T-helper 1 cell treated with Interleukin-12 subunit alpha and Interleukin-12 subunit beta and Interleukin-4 antibody, amounts not matched to agents 30 μg/mL and 1 μg/mL, for 36 hours (primary cell): ENCODE results near the gene PCDH15.
"Not testable (repeated sequence)": the region's sequence is repeated elsewhere in the genome, so short reads cannot be mapped to it uniquely, and the experiment has no call there.

Source experiments
- H3K27ac Mint-ChIP-seq: one replicate; pipeline ENCODE4 v1.8.0; 2021; ENCODE audit warnings: mild to moderate bottlenecking, mixed read lengths
- H3K27me3 Mint-ChIP-seq: one replicate; pipeline ENCODE4 v1.8.0; 2021; ENCODE audit warnings: low read depth, mixed read lengths
- H3K36me3 Mint-ChIP-seq: one replicate; pipeline ENCODE4 v1.8.0; 2021; ENCODE audit warnings: low read depth, mixed read lengths
- H3K4me1 Mint-ChIP-seq: one replicate; pipeline ENCODE4 v1.8.0; 2021; ENCODE audit warnings: low read depth, mixed read lengths
- H3K4me3 Mint-ChIP-seq: one replicate; pipeline ENCODE4 v1.8.0; 2021; ENCODE audit warnings: mild to moderate bottlenecking, moderate library complexity, mixed read lengths
- H3K9me3 Mint-ChIP-seq: one replicate; pipeline ENCODE4 v1.8.0; 2021; ENCODE audit warnings: mixed read lengths

Gene PCDH15

DNA sequence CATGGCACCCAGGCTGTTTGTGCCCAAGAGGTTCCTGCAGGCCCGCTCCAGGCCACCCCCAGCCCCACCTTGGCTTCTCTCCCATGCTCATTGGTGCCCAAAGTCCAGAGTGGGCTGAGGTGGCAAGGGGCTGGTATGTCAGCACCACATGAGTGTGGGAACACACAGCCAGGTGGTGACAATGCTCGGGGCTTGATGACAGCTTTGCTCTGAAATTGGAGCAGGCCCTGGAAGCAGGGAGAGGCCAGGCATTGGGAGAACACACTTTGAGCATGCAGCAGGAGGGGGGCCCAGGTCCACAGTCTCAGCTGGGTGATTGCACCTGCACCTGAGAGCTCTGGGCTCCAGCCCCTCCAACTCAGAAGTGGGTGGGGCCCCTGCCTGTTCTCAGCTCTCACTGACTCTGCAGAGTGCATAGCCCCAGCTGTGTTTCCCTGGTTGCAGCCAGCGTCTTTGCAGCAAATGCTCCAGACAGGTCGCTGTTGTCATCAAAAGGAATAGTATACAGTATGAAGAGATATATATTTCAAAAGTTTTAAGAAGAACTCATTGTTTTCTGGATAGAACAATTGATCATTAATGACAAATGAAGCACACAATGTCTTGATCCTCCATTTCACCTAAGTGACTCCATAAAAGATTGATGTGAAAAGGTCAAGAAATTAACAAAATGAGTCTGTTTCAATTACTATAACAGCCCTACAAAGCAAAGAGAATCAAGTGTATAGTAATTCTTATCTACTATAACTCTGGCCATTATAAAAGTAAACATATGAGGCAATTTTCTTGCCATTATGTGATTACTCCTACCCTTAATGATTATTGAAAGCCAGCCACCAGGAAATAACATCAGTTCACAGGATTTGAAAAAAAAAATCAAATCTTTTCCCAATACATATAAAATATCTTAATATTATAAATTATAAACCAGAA, 848.1 kb downstream of the PCDH15 start:
- no peak overlapping the region for H3K27ac Mint-ChIP-seq
- H3K4me3 Mint-ChIP-seq, result no peak overlapping the region
- no peaks in the 10 kb centered on the region for H3K4me1 Mint-ChIP-seq
- H3K27me3 Mint-ChIP-seq, result no peaks in the 10 kb centered on the region
- H3K9me3 Mint-ChIP-seq, result peaks cover 9% of the 10 kb centered on the region
- H3K36me3 Mint-ChIP-seq, result no peaks in the 10 kb centered on the region

- Mint-ChIP-seq H3K27me3 (no peaks in the 10 kb centered on the region), H3K4me3 (no peak overlapping the region), H3K9me3 (peaks cover 7% of the 10 kb centered on the region), H3K4me1 (no peaks in the 10 kb centered on the region), H3K36me3 (no peaks in the 10 kb centered on the region), H3K27ac (no peak overlapping the region)
Measured at GRCh38 chr10:53939654-53940053, 861.4 kb downstream of the PCDH15 start.

- Mint-ChIP-seq H3K27ac (no peak overlapping the region), H3K9me3 (peaks cover 7% of the 10 kb centered on the region), H3K4me1 (no peaks in the 10 kb centered on the region), H3K36me3 (no peaks in the 10 kb centered on the region), H3K4me3 (no peak overlapping the region), H3K27me3 (no peaks in the 10 kb centered on the region)
Measured at GRCh38 chr10:53930648-53931047, 870.4 kb downstream of the PCDH15 start.

DNA sequence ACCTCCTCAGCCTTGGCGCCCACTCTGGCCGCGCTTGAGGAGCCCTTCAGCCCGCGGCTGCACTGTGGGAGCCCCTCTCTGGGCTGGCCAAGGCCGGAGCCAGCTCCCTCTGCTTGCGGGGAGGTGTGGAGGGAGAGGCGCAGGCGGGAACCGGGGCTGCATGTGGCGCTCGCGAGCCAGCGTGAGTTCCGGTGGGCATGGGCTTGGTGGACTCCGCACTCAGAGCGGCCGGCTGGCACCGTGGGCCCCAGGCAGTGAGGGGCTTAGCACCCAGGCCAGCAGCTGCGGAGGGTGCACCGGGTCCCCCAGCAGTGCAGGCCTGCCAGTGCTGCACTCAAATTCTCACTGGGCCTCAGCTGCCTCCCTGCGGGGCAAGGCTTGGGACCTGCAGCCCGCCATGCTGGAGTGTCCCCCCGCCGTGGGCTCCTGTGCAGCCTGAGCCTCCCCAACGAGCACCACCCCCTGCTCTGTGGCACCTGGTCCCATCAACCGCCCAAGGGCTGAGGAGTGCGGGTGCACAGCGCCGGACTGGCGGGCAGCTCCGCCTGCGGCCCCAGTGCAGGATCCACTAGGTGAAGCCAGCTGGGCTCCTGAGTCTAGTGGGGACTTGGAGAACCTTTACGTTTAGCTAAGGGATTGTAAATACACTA, 876.9 kb downstream of the PCDH15 start:
- H3K27ac Mint-ChIP-seq, H3K4me1 Mint-ChIP-seq, H3K4me3 Mint-ChIP-seq, H3K27me3 Mint-ChIP-seq, H3K36me3 Mint-ChIP-seq: not testable (repeated sequence)
- peaks cover 11% of the 10 kb centered on the region for H3K9me3 Mint-ChIP-seq

- Mint-ChIP-seq H3K9me3 (peaks cover 7% of the 10 kb centered on the region), H3K4me3 (no peak overlapping the region), H3K27me3 (no peaks in the 10 kb centered on the region), H3K36me3 (no peaks in the 10 kb centered on the region), H3K27ac (no peak overlapping the region), H3K4me1 (no peaks in the 10 kb centered on the region)
Measured at GRCh38 chr10:53918755-53919154, 882.3 kb downstream of the PCDH15 start.

DNA sequence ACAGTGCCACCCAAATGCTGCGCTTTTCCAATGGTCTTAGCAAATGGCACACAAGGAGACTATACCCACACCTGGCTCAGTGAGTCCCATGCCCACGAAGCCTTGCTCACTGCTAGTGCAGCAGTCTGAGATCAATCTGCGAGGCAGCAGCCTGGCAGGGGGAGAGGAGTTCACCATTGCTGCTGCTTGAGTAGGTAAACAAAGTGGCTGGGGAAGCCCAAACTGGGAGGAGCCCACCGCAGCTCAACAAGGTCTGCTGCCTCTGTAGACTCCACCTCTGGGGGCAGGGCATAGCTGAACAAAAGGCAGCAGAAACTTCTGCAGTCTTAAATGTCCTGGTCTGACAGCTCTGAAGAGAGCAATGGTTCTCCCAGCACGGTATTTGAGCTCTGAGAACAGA, 891.2 kb downstream of the PCDH15 start:
- no peaks in the 10 kb centered on the region for H3K27me3 Mint-ChIP-seq
- H3K9me3 Mint-ChIP-seq, result peaks cover 21% of the 10 kb centered on the region
- no peaks in the 10 kb centered on the region for H3K4me1 Mint-ChIP-seq
- no peaks in the 10 kb centered on the region for H3K36me3 Mint-ChIP-seq
- H3K27ac Mint-ChIP-seq, result no peak overlapping the region
- H3K4me3 Mint-ChIP-seq, result no peak overlapping the region

GRCh38 chr10:53904506-53905241, 896.4 kb downstream of the PCDH15 start:
- Mint-ChIP-seq H3K27ac (no peak overlapping the region), H3K4me1 (no peaks in the 10 kb centered on the region), H3K36me3 (no peaks in the 10 kb centered on the region), H3K9me3 (peaks cover 9% of the 10 kb centered on the region), H3K4me3 (no peak overlapping the region), H3K27me3 (no peaks in the 10 kb centered on the region)

GRCh38 chr10:53903756-53904155, 897.3 kb downstream of the PCDH15 start:
- H3K4me1 Mint-ChIP-seq, result no peaks in the 10 kb centered on the region
- H3K36me3 Mint-ChIP-seq, result no peaks in the 10 kb centered on the region
- H3K27me3 Mint-ChIP-seq, result no peaks in the 10 kb centered on the region
- H3K27ac Mint-ChIP-seq, result no peak overlapping the region
- H3K9me3 Mint-ChIP-seq, result peaks cover 9% of the 10 kb centered on the region
- no peak overlapping the region for H3K4me3 Mint-ChIP-seq

GRCh38 chr10:53899463-53900160, 901.4 kb downstream of the PCDH15 start:
- H3K9me3 Mint-ChIP-seq, result peaks cover 4% of the 10 kb centered on the region
- H3K27ac Mint-ChIP-seq, result no peak overlapping the region
- H3K4me3 Mint-ChIP-seq, result no peak overlapping the region
- H3K36me3 Mint-ChIP-seq, result no peaks in the 10 kb centered on the region
- no peaks in the 10 kb centered on the region for H3K4me1 Mint-ChIP-seq
- no peaks in the 10 kb centered on the region for H3K27me3 Mint-ChIP-seq

DNA sequence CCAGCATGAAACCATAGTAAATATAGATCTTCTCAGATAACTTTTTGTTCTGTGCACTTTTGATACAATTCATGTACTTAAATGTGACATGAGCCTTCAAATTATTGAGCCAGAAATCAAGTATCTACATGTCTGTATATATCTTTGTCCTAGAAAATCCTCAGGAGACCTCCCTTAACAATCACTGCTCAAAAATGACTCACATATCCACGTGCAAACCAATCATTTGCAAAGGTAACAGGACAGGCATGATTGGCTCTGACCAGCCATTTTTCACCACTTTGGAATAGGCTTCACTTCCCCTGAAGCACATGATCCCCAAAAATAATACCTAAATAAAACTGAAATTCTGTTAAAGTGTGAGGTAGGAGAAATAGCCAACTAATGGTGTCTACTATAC, 902.5 kb downstream of the PCDH15 start:
- Mint-ChIP-seq H3K36me3 (no peaks in the 10 kb centered on the region), H3K27me3 (no peaks in the 10 kb centered on the region), H3K27ac (no peak overlapping the region), H3K4me1 (no peaks in the 10 kb centered on the region), H3K9me3 (peaks cover 4% of the 10 kb centered on the region), H3K4me3 (no peak overlapping the region)

DNA sequence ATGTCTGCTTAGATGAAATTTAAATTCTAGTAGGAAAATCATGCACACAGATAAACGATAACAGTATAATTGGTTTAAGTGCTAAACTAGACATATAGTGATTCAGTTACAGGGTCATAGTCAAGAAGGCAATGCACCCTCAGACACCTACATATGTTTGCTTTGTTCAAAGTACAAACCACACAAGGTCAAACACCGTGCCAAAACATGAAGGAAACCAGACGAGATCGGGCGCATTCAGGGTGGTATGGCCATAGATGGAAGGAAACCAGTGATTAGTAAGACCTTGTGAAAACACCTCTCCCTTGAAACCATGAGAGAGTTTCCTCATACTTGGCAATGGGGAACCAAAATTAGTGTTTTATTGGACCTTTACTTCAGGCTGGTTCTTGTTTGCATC, 906.9 kb downstream of the PCDH15 start:
- Mint-ChIP-seq H3K27me3 (no peaks in the 10 kb centered on the region), H3K9me3 (peaks cover 9% of the 10 kb centered on the region), H3K4me1 (no peaks in the 10 kb centered on the region), H3K36me3 (no peaks in the 10 kb centered on the region), H3K27ac (no peak overlapping the region), H3K4me3 (no peak overlapping the region)

- Mint-ChIP-seq H3K9me3 (peaks cover 9% of the 10 kb centered on the region), H3K27ac (no peak overlapping the region), H3K4me1 (no peaks in the 10 kb centered on the region), H3K4me3 (no peak overlapping the region), H3K27me3 (no peaks in the 10 kb centered on the region), H3K36me3 (no peaks in the 10 kb centered on the region)
Measured at GRCh38 chr10:53893061-53893460, 908.0 kb downstream of the PCDH15 start.

DNA sequence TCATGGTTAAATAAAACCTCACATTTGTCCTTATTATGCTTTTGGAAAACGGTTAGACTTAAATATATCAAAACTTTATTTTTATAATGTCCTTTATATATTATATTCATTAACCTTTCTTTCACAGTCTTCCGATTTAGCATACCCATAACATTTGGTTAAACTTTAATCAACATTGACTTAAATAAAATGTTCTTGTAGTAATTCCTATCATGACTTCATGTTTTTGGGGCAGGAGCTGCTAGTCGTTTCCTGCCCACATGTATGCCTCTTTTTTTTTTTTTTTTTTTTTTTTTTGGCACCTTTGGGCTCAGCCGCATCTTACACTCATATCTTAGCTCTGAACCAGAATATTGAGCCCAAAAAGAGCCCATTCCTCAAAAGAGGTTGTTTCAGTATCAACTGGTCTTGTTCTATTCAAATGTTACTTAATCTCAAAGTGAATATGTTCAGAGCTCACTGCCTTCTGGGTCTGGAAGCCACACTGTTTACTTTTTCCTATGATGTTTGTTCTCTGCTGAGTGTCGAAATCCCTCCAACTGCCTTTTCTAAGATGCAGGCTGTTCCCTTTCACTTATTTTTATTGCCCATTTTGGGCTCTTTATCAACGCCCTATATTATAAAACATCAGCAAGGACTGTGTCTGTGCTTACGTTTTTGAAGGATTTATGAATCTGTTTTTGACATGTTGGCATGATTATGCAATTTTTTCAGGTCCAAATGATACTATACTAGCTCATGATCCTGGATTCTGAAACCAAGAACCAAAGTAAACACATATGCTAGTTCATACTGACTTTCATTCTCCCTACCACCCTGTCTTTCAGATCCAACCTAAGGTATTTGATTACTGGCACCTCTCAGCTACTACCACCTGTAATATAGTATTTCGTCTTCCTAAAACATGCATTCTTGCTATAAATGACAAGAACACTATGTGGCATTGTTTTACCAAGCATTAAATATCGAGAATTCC, 914.4 kb downstream of the PCDH15 start:
- Mint-ChIP-seq H3K27ac (no peak overlapping the region), H3K36me3 (no peaks in the 10 kb centered on the region), H3K4me3 (no peak overlapping the region), H3K9me3 (peaks cover 9% of the 10 kb centered on the region), H3K27me3 (no peaks in the 10 kb centered on the region), H3K4me1 (no peaks in the 10 kb centered on the region)
